ENCODE results near the gene CFAP65.

CFAP65 gene

DNA sequence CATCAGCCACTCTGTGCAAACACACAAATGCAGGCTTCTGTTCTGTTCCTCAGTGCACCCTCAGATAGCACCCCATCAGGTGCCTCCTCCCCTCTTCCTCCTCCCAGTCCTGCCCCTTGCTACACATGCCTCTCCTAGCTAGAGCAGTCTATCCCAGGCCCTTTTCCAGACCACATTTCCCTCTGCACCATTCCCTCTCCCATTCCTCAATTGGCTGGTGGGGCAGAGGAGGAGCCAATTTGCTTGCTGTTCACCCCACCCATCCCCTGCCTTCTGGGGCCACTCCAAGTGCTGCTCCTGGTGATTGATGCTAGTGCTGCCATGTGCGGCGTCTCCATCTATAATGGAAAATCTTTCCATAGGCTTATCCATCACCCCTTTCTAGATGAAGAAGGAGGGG lies 5.4 kb downstream of the CFAP65 start:
- Histone ChIP-seq H3K9ac (ENCODE audit: low read length) (no peak overlapping the region), H3K36me3 (replicated peaks; ENCODE audit: low read depth, low read length) (no peaks in the 10 kb centered on the region), H3K4me1 (ENCODE audit: low read length) (no peaks in the 10 kb centered on the region), H4K20me1 (ENCODE audit: insufficient read depth, low read length) (no peaks in the 10 kb centered on the region), H3K27ac (ENCODE audit: low read length) (no peak overlapping the region), H3K9me3 (ENCODE audit: insufficient read depth, low read length) (no peaks in the 10 kb centered on the region), H3K4me2 (ENCODE audit: low read length) (no peak overlapping the region), H2AFZ (ENCODE audit: low read depth, low read length) (no peak overlapping the region), H3K27me3 (ENCODE audit: low read depth, low read length) (peaks cover 7% of the 10 kb centered on the region; the same call in 1 of the 2 replicates), H3K79me2 (ENCODE audit: low read length) (no peaks in the 10 kb centered on the region), H3K4me3 (ENCODE audit: low read length) (no peak overlapping the region)
- no peak for TF ChIP-seq EZH2phosphoT487 (IDR thresholded peaks at IDR 0.05; ENCODE audit: low read depth)
- TF ChIP-seq, protein P1, sequence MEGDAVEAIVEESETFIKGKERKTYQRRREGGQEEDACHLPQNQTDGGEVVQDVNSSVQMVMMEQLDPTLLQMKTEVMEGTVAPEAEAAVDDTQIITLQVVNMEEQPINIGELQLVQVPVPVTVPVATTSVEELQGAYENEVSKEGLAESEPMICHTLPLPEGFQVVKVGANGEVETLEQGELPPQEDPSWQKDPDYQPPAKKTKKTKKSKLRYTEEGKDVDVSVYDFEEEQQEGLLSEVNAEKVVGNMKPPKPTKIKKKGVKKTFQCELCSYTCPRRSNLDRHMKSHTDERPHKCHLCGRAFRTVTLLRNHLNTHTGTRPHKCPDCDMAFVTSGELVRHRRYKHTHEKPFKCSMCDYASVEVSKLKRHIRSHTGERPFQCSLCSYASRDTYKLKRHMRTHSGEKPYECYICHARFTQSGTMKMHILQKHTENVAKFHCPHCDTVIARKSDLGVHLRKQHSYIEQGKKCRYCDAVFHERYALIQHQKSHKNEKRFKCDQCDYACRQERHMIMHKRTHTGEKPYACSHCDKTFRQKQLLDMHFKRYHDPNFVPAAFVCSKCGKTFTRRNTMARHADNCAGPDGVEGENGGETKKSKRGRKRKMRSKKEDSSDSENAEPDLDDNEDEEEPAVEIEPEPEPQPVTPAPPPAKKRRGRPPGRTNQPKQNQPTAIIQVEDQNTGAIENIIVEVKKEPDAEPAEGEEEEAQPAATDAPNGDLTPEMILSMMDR (IDR thresholded peaks at IDR 0.05; ENCODE audit: low read depth, low read length) = no peak

DNA sequence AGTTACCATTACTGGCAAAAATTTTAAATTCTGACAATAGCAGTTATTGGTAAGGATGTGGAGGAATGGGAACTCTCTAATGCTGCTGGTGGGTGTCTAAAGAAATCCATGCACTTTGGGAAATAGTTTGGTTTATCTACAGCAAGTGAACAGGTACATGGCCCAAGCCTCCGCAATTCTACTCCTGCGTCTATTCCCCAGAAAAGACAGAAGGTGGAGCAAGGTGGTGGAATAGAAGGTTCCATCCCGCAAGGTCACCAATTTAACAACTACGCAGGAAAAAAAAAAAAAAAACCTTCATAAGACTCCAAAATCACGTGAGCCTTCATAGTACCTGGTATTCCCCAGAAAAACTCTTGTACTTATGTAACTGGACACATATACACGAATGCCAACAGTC lies 6.5 kb downstream of the CFAP65 start:
- no peak for TF ChIP-seq EZH2phosphoT487 (IDR thresholded peaks at IDR 0.05; ENCODE audit: low read depth)
- TF ChIP-seq, protein P1 (IDR thresholded peaks at IDR 0.05; ENCODE audit: low read depth, low read length) = no peak
- H3K4me1 ChIP-seq (ENCODE audit: low read length) = no peaks in the 10 kb centered on the region
- H2AFZ ChIP-seq (ENCODE audit: low read depth, low read length) = no peak overlapping the region
- H3K4me3 ChIP-seq (ENCODE audit: low read length) = no peak overlapping the region
- no peak overlapping the region for H3K4me2 ChIP-seq (ENCODE audit: low read length)
- no peak overlapping the region for H3K27ac ChIP-seq (ENCODE audit: low read length)
- no peaks in the 10 kb centered on the region for H3K9me3 ChIP-seq (ENCODE audit: insufficient read depth, low read length)
- 0 out of 2 replicates have a peak, but pooled peaks cover 3% of the 10 kb centered on the region for H3K27me3 ChIP-seq (ENCODE audit: low read depth, low read length)
- no peak overlapping the region for H3K9ac ChIP-seq (ENCODE audit: low read length)
- H3K79me2 ChIP-seq (ENCODE audit: low read length) = no peaks in the 10 kb centered on the region
- H3K36me3 ChIP-seq (replicated peaks; ENCODE audit: low read depth, low read length) = no peaks in the 10 kb centered on the region
- H4K20me1 ChIP-seq (ENCODE audit: insufficient read depth, low read length) = no peaks in the 10 kb centered on the region

DNA sequence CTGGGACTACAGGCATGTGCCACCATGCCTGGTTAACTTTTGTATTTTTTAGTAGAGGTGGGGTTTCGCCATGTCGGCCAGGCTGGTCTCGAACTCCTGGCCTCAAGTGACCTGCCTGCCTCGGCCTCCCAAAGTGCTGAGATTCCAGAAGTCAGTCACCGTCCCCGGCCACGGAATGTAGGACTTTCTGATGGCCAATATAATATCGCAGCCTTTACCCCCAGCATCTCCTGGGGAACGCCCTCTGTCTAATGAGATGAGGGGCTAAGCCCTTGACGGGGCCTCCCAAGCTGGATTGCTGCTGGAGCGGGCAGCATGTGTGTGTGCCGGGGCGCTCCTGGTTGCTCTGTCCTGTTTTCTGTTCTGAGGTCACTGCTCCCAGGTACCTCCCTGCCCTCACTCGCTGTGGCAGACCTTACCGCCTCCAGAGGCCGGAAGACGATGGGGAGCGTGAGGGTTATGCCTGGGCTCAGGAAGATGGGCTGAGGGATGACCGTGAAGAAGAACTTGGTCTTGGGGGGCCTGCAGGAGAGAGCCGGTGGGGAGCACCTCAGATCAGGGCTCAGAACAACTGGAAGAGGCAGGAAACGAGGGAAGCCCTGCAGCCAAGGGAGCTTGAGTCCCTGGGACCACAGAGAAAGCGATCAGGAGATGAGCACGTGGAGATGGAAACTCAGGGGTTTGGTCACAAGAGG lies 9.1 kb downstream of the CFAP65 start:
- H3K4me2 ChIP-seq (ENCODE audit: low read length) = no peak overlapping the region
- no peaks in the 10 kb centered on the region for H4K20me1 ChIP-seq (ENCODE audit: insufficient read depth, low read length)
- H3K4me1 ChIP-seq (ENCODE audit: low read length) = no peaks in the 10 kb centered on the region
- H3K27ac ChIP-seq (ENCODE audit: low read length) = no peak overlapping the region
- no peak overlapping the region for H3K4me3 ChIP-seq (ENCODE audit: low read length)
- H2AFZ ChIP-seq (ENCODE audit: low read depth, low read length) = no peak overlapping the region
- no peak overlapping the region for H3K9ac ChIP-seq (ENCODE audit: low read length)
- no peaks in the 10 kb centered on the region for H3K9me3 ChIP-seq (ENCODE audit: insufficient read depth, low read length)
- H3K27me3 ChIP-seq (ENCODE audit: low read depth, low read length) = 0 out of 2 replicates have a peak, but pooled peaks cover 3% of the 10 kb centered on the region
- H3K79me2 ChIP-seq (ENCODE audit: low read length) = no peaks in the 10 kb centered on the region
- no peaks in the 10 kb centered on the region for H3K36me3 ChIP-seq (replicated peaks; ENCODE audit: low read depth, low read length)
- TF ChIP-seq, protein P1 (IDR thresholded peaks at IDR 0.05; ENCODE audit: low read depth, low read length) = no peak
- no peak for TF ChIP-seq EZH2phosphoT487 (IDR thresholded peaks at IDR 0.05; ENCODE audit: low read depth)

DNA sequence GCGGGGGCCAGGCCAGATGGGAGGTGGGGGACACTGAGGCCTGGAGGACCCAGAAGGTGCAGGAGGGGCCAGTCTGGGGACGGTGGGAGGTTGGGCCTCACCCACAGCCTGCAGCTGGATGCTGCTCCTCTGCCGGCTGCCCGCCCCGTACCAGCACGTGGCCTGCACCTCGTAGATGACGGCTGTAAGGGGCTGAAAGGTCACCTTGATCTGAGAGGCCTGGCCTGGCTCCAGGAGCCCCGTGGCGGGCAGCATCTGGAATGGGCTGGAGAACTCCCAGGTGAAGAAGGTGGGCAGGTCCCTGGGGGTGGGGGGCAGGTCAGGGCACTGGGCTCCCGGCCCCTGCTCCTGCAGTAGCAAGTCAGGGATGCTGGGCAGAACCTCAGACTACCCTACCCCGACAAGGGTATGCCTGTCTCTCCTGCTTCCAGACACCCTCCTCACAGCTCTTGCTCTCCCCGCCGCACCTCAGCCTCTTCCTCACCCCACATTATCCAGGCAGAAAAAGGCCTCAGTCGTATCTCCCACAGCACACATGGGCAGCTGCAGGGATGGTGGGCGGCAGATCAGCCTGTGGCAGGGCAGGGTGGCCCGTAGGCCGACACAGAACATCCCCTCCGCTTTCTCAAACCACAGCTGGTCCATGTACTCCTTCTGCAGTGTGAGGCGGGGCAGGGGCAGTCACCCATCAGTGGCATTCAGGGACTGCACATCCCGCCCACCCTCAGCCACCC lies 10.1 kb downstream of the CFAP65 start:
- H3K27ac ChIP-seq (ENCODE audit: low read length) = no peak overlapping the region
- H3K9me3 ChIP-seq (ENCODE audit: insufficient read depth, low read length) = no peaks in the 10 kb centered on the region
- TF ChIP-seq, protein P1 (IDR thresholded peaks at IDR 0.05; ENCODE audit: low read depth, low read length) = no peak
- TF ChIP-seq EZH2phosphoT487 (IDR thresholded peaks at IDR 0.05; ENCODE audit: low read depth) = no peak
- H4K20me1 ChIP-seq (ENCODE audit: insufficient read depth, low read length) = no peaks in the 10 kb centered on the region
- no peak overlapping the region for H3K4me2 ChIP-seq (ENCODE audit: low read length)
- no peaks in the 10 kb centered on the region for H3K4me1 ChIP-seq (ENCODE audit: low read length)
- H3K79me2 ChIP-seq (ENCODE audit: low read length) = no peaks in the 10 kb centered on the region
- H3K4me3 ChIP-seq (ENCODE audit: low read length) = no peak overlapping the region
- H3K36me3 ChIP-seq (replicated peaks; ENCODE audit: low read depth, low read length) = no peaks in the 10 kb centered on the region
- no peak overlapping the region for H3K9ac ChIP-seq (ENCODE audit: low read length)
- no peak overlapping the region for H2AFZ ChIP-seq (ENCODE audit: low read depth, low read length)
- 0 out of 2 replicates have a peak, but pooled peaks cover 3% of the 10 kb centered on the region for H3K27me3 ChIP-seq (ENCODE audit: low read depth, low read length)

Data from OCI-LY3 (cell line).